ENCODE results near the gene CECR2. TPM values are rescaled to one million over a fixed set of nuclear protein-coding genes. Genes with fewer than 3 reads are reported as not detected.

The CECR2 gene
- total and polyA plus RNA-seq, 10 of the 15 experiments (the other 5 are each of a cell fraction or from before 2014, with no cell fraction given), result 0.01 to 0.08 (median 0.01) TPM; not detected in 7

GRCh38 chr22:17436382-17436980 lies 67.2 kb downstream of the CECR2 start:
- no peaks in the 10 kb centered on the region for H3K27me3 ChIP-seq (replicated peaks in 1 of 2; ENCODE audit: control insufficient read depth in 2 of 2, insufficient read depth in 2 of 2, low read length in 1 of 2)
- no peak overlapping the region for H3K4me3 ChIP-seq
- peak; percentile 23 for FAIRE-seq
- intact Hi-C loops (cut with micrococcal nuclease; ENCODE audit: unreplicated experiment) (no loop called here), in situ Hi-C loops (cut with MboI) (no loop called here)
- TF ChIP-seq SREBF1 (IDR thresholded peaks at IDR 0.05; ENCODE audit: low read length) (no peak), ATF3 (IDR thresholded peaks at IDR 0.05; ENCODE audit: borderline replicate concordance, extremely low read depth, low read depth, low read length) (no peak), NFYA (IDR thresholded peaks at IDR 0.05; ENCODE audit: borderline replicate concordance, low read depth, low read length) (no peak), MLLT1 (IDR thresholded peaks at IDR 0.05) (no peak), USF2 (IDR thresholded peaks at IDR 0.05; ENCODE audit: borderline replicate concordance, low read depth, low read length) (no peak), POLR2AphosphoS2 (IDR thresholded peaks at IDR 0.05; ENCODE audit: low read depth, low read length) (no peak), ZNF24 (IDR thresholded peaks at IDR 0.05) (no peak), JUNB (IDR thresholded peaks at IDR 0.05) (no peak), ETV6 (conservative IDR thresholded peaks at IDR 0.05 in 1 of 2, IDR thresholded peaks at IDR 0.05 in 1 of 2; ENCODE audit: borderline replicate concordance in 1 of 2, low read depth in 1 of 2) (no peak), RAD51 (IDR thresholded peaks at IDR 0.05) (no peak), ZNF274 (IDR thresholded peaks at IDR 0.05; ENCODE audit: insufficient read depth, insufficient read length) (no peak), ZNF592 (IDR thresholded peaks at IDR 0.05) (no peak), NFXL1 (IDR thresholded peaks at IDR 0.05; ENCODE audit: borderline replicate concordance) (no peak), E2F4 (IDR thresholded peaks at IDR 0.05; ENCODE audit: low read depth, low read length) (no peak)
- RAD21 ChIA-PET (ENCODE audit: unreplicated experiment), result interaction anchor here (0.8 to 1.1 kb wide), 3 partner anchors 129 to 263 kb away, joined by 3 to 5 read pairs (median 3); no protein-coding TSS in a partner anchor
- no peaks in the 10 kb centered on the region for H3K9me3 ChIP-seq (replicated peaks; ENCODE audit: control insufficient read depth, insufficient read depth, low read length)
- no peaks in the 10 kb centered on the region for H3K36me3 ChIP-seq (ENCODE audit: control insufficient read depth in 2 of 2, insufficient read depth in 2 of 2, low read length in 1 of 2)
- WGBS (ENCODE audit: insufficient coverage, insufficient replicate concordance, low lambda C conversion rate, missing lambda C conversion rate), result 20% methylated on average over 5 of the region's 5 CpGs
- no peaks in the 10 kb centered on the region for H4K20me1 ChIP-seq (ENCODE audit: control insufficient read depth, insufficient read depth)
- H3K4me2 ChIP-seq (ENCODE audit: control insufficient read depth, insufficient read depth), result no peak overlapping the region
- no peak overlapping the region for H3K9ac ChIP-seq (ENCODE audit: control insufficient read depth, insufficient read depth, low read length)
- H3K4me1 ChIP-seq (ENCODE audit: control insufficient read depth, insufficient read depth, low read length), result peaks cover 5% of the 10 kb centered on the region; the same call in 1 of the 2 replicates
- no peaks in the 10 kb centered on the region for H3K79me2 ChIP-seq (ENCODE audit: control insufficient read depth, insufficient read depth, low read length)
- BruUV-seq (replicated peaks), result no TSS peak
- SMC1A ChIA-PET (ENCODE audit: uncharacterized antibody, unreplicated experiment), result interaction anchor here (0.7 to 1.7 kb wide), 4 partner anchors 11 to 168 kb away, joined by 3 read pairs; no protein-coding TSS in a partner anchor
- POLR2A ChIA-PET, result no interaction called here
- no peak for DNase-seq (ENCODE audit: low read depth, low spot score)
- CTCF ChIA-PET, result interaction anchor here (0.7 to 1.5 kb wide), 5 partner anchors 11 to 231 kb away, joined by 3 to 6 read pairs (median 4); no protein-coding TSS in a partner anchor
- peak; percentile 53 for ATAC-seq
- no peak overlapping the region for H3K27ac ChIP-seq (ENCODE audit: control insufficient read depth, insufficient read depth)
- H2AFZ ChIP-seq (ENCODE audit: control insufficient read depth, low read depth, low read length), result peak overlapping the region; percentile 38
